ENCODE measurements around the gene USF2.

The USF2 gene

DNA sequence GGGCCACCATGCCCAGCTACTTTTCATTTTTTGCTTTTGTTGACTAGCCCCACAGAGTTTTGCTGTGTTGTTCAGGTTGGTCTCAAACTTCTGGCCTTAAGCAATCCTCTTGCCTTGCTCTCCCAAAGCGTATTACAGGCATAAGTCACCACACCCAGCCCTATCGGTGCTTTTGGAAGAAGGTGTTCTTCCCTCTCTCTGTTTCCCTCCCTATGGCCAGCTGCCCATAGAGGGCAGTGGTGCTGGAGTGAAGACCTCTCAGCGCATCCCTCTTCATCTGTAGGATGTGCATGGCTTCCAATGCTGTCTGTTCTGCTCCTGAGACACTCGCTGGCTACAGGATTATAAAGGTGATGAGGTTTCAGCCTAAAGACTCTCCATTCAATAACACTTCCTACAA, 58.9 kb downstream of the USF2 start:
- DNase-seq: no peak

DNA sequence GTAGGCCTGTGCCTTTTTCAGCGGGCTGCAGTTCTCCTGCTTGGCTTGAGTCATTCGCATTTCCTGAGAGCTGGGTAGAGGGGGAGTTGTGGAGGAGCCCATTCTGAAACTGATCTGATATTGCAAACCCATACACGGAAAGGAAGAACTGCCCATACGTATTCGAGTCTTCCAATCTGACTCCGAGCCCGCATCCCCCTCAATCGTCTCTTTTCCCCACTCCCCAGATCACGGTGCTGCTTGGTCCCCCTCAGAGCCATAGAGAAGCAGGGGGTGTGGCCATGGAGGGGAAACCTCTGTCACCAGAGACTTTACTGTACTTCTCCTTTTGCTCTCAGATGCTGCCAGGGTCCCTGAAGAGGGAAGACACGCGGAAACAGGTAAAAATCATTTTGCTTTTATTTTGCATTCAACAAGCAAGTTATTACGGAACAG, 60.1 kb downstream of the USF2 start, which contains the start of gene CD22:
TSS of gene CD22 (plus strand) at position 337 of the 435 bp plus-strand sequence. CDS start 2,854 bp downstream, outside the sequence.
- no peak for DNase-seq

DNA sequence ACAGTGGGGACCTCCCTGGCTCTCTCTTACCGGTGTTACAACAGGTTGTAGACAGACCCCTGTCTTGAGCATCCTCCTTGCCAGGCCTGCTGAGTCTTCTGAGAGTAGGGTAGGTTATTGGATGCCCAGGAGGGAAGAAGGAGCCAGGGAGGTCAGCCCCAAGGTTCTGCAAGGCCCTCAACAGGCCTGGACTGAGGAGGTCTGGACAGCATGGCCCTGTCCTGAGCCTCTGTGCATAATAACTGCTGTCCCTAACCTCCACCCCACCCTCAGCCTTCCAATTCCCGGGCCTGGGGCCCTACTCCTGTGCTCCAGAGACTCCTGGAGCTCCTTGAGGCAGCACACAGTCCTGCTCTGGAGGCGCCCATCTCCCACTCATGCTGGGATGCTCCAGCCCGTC, 60.6 kb downstream of the USF2 start:
- no peak for DNase-seq

All from CD4-positive, alpha-beta T cell treated with Interleukin-12 subunit alpha and Interleukin-12 subunit beta, for 1 hour (primary cell).